Testis (tissue), 2 donors: ENCODE data around the gene OTOP2.

Source experiments
- POLR2A ChIP-seq: fragments of 450-650 bp; IDR thresholded peaks from one replicate; pipeline ENCODE4 v1.6.1; 2017; ENCODE audit warnings: antibody characterized with exemption, mild to moderate bottlenecking, moderate library complexity
- TF ChIP-seq, protein P1 (sequence below), 3 experiments: fragments of 450-650 bp in 2 of 3; fragments of 200-600 bp in 1 of 3; sonication (generic) in 1 of 3; IDR thresholded peaks; one replicate each; pipeline ENCODE4 v1.5.1; 2016 to 2019; ENCODE audit warnings: antibody characterized with exemption in 3 of 3, mild to moderate bottlenecking in 2 of 3, moderate library complexity in 1 of 3

DNA sequence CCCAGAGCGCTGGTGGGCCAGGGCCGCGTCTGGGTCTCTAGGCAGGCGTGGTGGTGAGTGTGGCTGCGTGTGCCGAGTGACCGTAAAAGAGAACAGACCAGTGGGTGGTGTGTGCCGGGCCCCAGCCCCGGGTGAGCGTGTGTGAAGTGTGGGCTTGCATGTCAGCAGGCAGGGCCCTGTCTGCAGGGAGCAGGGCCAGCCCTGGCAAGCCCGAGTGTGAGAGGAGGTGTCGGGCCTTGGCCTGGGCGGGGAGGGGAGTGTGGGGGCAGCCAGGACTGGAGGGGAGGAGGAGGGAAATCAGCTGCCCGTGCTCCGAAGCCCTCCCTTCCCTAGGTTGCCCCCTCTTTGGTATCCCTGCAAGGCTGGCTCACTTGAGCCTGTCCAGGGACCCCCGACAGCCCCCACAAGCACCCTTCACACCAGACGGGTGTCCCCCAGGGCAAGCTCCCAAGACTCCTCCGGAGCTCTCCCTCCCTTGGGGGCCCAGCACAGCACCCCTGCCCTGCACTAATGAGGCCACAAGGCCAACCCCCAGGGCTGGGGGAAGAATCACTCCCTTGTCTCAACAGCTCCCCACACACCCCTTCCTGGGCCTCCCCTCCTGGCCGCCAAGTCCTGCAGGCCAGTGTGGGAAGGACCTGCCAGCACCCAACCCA, 2.9 kb upstream of the OTOP2 start:
- TF ChIP-seq, protein P1, sequence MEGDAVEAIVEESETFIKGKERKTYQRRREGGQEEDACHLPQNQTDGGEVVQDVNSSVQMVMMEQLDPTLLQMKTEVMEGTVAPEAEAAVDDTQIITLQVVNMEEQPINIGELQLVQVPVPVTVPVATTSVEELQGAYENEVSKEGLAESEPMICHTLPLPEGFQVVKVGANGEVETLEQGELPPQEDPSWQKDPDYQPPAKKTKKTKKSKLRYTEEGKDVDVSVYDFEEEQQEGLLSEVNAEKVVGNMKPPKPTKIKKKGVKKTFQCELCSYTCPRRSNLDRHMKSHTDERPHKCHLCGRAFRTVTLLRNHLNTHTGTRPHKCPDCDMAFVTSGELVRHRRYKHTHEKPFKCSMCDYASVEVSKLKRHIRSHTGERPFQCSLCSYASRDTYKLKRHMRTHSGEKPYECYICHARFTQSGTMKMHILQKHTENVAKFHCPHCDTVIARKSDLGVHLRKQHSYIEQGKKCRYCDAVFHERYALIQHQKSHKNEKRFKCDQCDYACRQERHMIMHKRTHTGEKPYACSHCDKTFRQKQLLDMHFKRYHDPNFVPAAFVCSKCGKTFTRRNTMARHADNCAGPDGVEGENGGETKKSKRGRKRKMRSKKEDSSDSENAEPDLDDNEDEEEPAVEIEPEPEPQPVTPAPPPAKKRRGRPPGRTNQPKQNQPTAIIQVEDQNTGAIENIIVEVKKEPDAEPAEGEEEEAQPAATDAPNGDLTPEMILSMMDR (IDR thresholded peaks at IDR 0.05), result no peak
- no peak for TF ChIP-seq POLR2A
